ENCODE results near the gene APOL4.

Gene APOL4

DNA sequence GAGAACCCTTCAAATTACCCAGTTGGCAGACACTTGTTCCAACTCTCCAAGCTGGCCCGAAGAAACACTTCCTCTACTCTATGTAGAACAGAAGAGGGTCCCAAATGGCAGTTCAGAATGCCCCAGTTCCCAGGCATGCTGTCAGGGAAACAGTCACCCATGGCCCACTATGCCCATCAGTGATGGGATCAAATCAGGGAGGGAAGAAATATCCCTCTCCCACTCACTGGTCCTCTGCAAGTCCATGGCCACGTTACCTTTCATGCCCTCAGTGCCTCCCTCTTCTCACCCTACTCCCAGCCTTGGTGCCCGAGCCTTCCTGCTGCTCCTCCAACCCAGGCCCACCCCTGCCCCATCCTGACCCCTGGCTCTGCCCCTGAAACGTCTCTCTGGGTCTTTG, 57.7 kb downstream of the APOL4 start:
- peaks cover 14% of the 10 kb centered on the region for H3K36me3 ChIP-seq (ENCODE audit: control insufficient read depth, insufficient read depth, low read length)
- DNase-seq (ENCODE audit: extremely low read depth, insufficient read length) = no peak
- no peak for TF ChIP-seq CTCF (IDR thresholded peaks at IDR 0.05; ENCODE audit: insufficient read depth, low read length, poor library complexity, severe bottlenecking)
- H3K27me3 ChIP-seq (replicated peaks; ENCODE audit: control insufficient read depth, insufficient read depth, low read length) = no peaks in the 10 kb centered on the region
- no peak overlapping the region for H3K4me3 ChIP-seq (replicated peaks; ENCODE audit: low read depth, low read length)

DNA sequence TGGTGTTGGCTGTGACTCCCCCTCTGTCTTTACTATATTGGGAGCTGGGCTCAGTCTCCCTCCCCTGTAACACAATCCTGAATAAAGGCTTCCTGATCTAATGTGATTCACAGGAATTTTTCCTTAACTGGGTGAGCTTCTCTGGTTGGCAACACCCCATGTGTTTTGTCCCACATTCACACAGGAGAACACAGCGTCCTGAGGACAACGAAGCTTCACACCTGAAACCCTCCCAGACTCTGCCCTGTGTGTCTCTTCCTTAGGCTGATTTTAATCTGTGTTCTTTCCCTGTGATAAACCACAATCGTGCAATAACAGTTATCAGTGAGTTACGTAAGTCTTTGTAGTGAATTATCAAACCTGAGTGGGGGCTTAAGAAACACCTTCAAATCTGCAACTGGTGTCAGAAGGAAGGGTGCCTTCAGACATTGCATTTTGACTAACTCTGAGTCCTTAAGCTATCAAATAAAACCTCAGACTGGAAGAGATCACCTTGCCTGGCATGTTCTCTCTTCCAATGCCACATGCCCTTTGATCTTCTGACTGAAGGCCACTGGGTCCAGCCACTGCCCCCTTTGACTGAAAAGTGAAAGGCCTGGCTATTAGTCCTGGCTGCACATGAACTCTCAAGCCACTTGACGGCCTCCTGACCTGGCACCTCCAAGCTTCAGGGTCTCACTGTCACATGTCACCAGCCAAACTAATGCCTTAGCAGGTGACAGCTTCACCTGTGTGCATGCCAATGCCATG, 58.4 kb downstream of the APOL4 start:
- Histone ChIP-seq H3K27me3 (replicated peaks; ENCODE audit: control insufficient read depth, insufficient read depth, low read length) (no peaks in the 10 kb centered on the region), H3K4me3 (replicated peaks; ENCODE audit: low read depth, low read length) (no peak overlapping the region), H3K36me3 (ENCODE audit: control insufficient read depth, insufficient read depth, low read length) (peaks cover 10% of the 10 kb centered on the region)
- TF ChIP-seq CTCF (IDR thresholded peaks at IDR 0.05; ENCODE audit: insufficient read depth, low read length, poor library complexity, severe bottlenecking) = no peak
- DNase-seq (ENCODE audit: extremely low read depth, insufficient read length) = no peak

GRCh38 chr22:36141481-36141880, 60.1 kb downstream of the APOL4 start:
- DNase-seq (ENCODE audit: extremely low read depth, insufficient read length) = no peak
- H3K36me3 ChIP-seq (ENCODE audit: control insufficient read depth, insufficient read depth, low read length) = peaks cover 8% of the 10 kb centered on the region
- no peaks in the 10 kb centered on the region; the same call in 1 of the 2 replicates for H3K27me3 ChIP-seq (replicated peaks; ENCODE audit: control insufficient read depth, insufficient read depth, low read length)
- TF ChIP-seq CTCF (IDR thresholded peaks at IDR 0.05; ENCODE audit: insufficient read depth, low read length, poor library complexity, severe bottlenecking) = no peak
- H3K4me3 ChIP-seq (replicated peaks; ENCODE audit: low read depth, low read length) = no peak overlapping the region

Measured in GM06990 (cell line).